GM19239 (cell line): ENCODE measurements around the gene DMRT3.

Experiments used
- DNase-seq: peaks from one replicate; pipeline ENCODE4 v3.0.0; 2011; ENCODE audit warnings: low spot score; ENCODE audit not compliant: insufficient read length
- FAIRE-seq: peaks from 2 replicates; lab custom pipeline; 2011; peaks lifted over from hg19 to GRCh38; lab: Jason Lieb, UNC

Gene DMRT3

GRCh38 chr9:969310-970150 is 6.9 kb upstream of the DMRT3 start:
- no peak for DNase-seq
- no peak for FAIRE-seq

- DNase-seq (no peak), FAIRE-seq (no peak)
Observed at GRCh38 chr9:970151-970996, 6.1 kb upstream of the DMRT3 start.

- FAIRE-seq (no peak), DNase-seq (no peak)
Observed at GRCh38 chr9:971901-972500, 4.5 kb upstream of the DMRT3 start.

- FAIRE-seq, result no peak
- DNase-seq, result no peak
Observed at GRCh38 chr9:972501-973294, 3.8 kb upstream of the DMRT3 start.

- no peak for FAIRE-seq
Observed at GRCh38 chr9:973295-973834, 3.1 kb upstream of the DMRT3 start.

GRCh38 chr9:974031-974995 is 2.1 kb upstream of the DMRT3 start:
- FAIRE-seq (no peak), DNase-seq (no peak)

More at GRCh38 chr9:973295-973834, 3.1 kb upstream of the DMRT3 start:
- DNase-seq, result no peak

GRCh38 chr9:974996-975739 is 1.3 kb upstream of the DMRT3 start:
- FAIRE-seq (no peak), DNase-seq (no peak)

GRCh38 chr9:975740-976257 is 656 bp upstream of the DMRT3 start:
- FAIRE-seq (no peak), DNase-seq (no peak)

- DNase-seq, result no peak
Observed at GRCh38 chr9:976943-977837, 735 bp downstream of the DMRT3 start.

GRCh38 chr9:977838-978830 is 1.7 kb downstream of the DMRT3 start:
- FAIRE-seq (no peak), DNase-seq (no peak)

More at GRCh38 chr9:976943-977837, 735 bp downstream of the DMRT3 start:
- no peak for FAIRE-seq

- no peak for FAIRE-seq
- DNase-seq, result no peak
Observed at GRCh38 chr9:979983-980382, 3.5 kb downstream of the DMRT3 start.

GRCh38 chr9:980640-981039 is 4.2 kb downstream of the DMRT3 start:
- DNase-seq (no peak), FAIRE-seq (no peak)

- FAIRE-seq, result no peak
- no peak for DNase-seq
Observed at GRCh38 chr9:981491-981898, 5.0 kb downstream of the DMRT3 start.

- DNase-seq, result no peak
- no peak for FAIRE-seq
Observed at GRCh38 chr9:982394-983230, 6.2 kb downstream of the DMRT3 start.

- DNase-seq (no peak), FAIRE-seq (no peak)
Observed at GRCh38 chr9:994005-994404, 17.6 kb downstream of the DMRT3 start.
